H1 (cell line): Measurements from ENCODE around the gene GUCA2B. TPM values are rescaled to one million over a fixed set of nuclear protein-coding genes. Genes with fewer than 3 reads are reported as not detected.

Experiments used
- BCL11A ChIP-seq, 2 experiments: IDR thresholded peaks; one replicate each; pipeline ENCODE4 v1.6.1; 2011; ENCODE audit warnings: low read depth in 2 of 2, low read length in 2 of 2, mild to moderate bottlenecking in 2 of 2
- MAFK ChIP-seq: IDR thresholded peaks from 2 replicates; pipeline ENCODE4 v1.6.1; 2012; ENCODE audit warnings: low read depth, mild to moderate bottlenecking, improper control_type of control experiment, low read length
- NANOG ChIP-seq: IDR thresholded peaks from 2 replicates; pipeline ENCODE4 v1.6.1; 2011; ENCODE audit warnings: low read length, low read depth, mild to moderate bottlenecking, inconsistent platforms; ENCODE audit not compliant: insufficient read depth, poor library complexity, severe bottlenecking
- POU5F1 ChIP-seq: IDR thresholded peaks from 2 replicates; pipeline ENCODE4 v1.6.1; 2011; ENCODE audit warnings: low read depth, mild to moderate bottlenecking, low read length, moderate library complexity
- RFX5 ChIP-seq: IDR thresholded peaks from 2 replicates; pipeline ENCODE4 v1.6.1; 2011; ENCODE audit warnings: low read depth, low read length, improper control_type of control experiment, borderline replicate concordance
- polyA plus RNA-seq, 7 experiments: library from polyadenylated mRNA; depleted of rRNA in 3 of 7; stranded (reverse) in 5 of 7; unstranded in 2 of 7; fragments of >200 nt in 5 of 7; fragments of 200-250 nt in 2 of 7; gene quantifications; 1 replicate in 5 of 7; 2 replicates in 1 of 7; 4 replicates in 1 of 7; pipeline versions ENCODE4 v1.2.1 to v1.2.3, GENCODE V29; 2011 to 2013; ENCODE audit warnings: missing spikeins in 2 of 7, mixed read lengths in 2 of 7
- total RNA-seq: library from RNA; stranded (reverse); fragmentation: NEBNext Ultra II Directional; extraction: Animal tissue kit (Norgen Biotek cat#: 25700); gene quantifications from 2 replicates; pipeline ENCODE4 v1.2.1, GENCODE V29; 2021

The GUCA2B gene
- total and polyA plus RNA-seq, 2 of the 8 experiments (the other 6 are each of a cell fraction or from before 2014, with no cell fraction given) = not detected

- TF ChIP-seq BCL11A (IDR thresholded peaks at IDR 0.05; ENCODE audit: low read depth in 2 of 2, low read length in 2 of 2) = no peak
- TF ChIP-seq POU5F1 = no peak
- no peak for TF ChIP-seq NANOG
- no peak for TF ChIP-seq MAFK
- no peak for TF ChIP-seq RFX5
- TF ChIP-seq, all 59 proteins: peak for 0
Observed at GRCh38 chr1:42143896-42144710, 9.1 kb upstream of the GUCA2B start (continued).
